ENCODE data around the gene BLOC1S1.

BLOC1S1 gene

DNA sequence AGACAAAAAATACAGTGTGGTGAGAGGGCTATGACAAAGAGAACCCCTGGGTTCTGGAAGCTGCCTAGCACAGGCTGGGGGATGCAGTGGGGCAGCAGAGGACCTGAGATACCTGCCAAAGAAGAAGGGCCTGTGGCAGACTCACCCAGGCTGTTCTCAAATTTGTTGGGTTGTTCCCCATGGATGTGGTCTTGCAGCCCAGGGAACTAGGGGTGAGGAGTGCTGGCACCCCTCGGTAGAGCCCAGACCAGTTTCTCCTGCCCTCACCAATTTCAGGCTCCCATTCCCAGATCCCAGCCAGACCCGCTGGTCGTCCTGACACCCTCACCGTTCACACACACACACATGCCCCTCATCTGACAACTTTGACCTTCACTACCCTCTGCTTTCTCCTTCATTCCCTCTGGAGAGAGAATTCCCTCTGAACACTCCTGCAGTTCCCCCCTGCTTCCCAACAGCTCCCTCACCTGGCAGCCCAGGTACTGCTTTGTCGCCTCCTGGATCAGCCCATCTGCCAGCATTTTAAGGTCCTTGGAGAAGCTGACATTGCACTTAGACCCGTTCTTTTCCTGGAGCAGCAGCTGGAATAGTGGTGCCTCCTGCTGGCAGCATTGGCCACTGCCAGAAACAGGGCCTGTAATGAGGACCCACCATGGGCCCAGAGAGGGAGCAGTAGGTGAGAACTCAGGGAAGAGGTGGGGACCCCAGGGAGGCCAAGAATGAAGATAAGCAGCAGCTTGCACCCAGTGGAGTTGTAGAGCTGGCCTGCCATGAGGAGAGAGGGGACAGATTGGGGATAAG lies 21.1 kb downstream of the BLOC1S1 start:
- H3K27me3 ChIP-seq: no peaks in the 10 kb centered on the region
- TF ChIP-seq, protein P1, sequence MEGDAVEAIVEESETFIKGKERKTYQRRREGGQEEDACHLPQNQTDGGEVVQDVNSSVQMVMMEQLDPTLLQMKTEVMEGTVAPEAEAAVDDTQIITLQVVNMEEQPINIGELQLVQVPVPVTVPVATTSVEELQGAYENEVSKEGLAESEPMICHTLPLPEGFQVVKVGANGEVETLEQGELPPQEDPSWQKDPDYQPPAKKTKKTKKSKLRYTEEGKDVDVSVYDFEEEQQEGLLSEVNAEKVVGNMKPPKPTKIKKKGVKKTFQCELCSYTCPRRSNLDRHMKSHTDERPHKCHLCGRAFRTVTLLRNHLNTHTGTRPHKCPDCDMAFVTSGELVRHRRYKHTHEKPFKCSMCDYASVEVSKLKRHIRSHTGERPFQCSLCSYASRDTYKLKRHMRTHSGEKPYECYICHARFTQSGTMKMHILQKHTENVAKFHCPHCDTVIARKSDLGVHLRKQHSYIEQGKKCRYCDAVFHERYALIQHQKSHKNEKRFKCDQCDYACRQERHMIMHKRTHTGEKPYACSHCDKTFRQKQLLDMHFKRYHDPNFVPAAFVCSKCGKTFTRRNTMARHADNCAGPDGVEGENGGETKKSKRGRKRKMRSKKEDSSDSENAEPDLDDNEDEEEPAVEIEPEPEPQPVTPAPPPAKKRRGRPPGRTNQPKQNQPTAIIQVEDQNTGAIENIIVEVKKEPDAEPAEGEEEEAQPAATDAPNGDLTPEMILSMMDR (IDR thresholded peaks at IDR 0.05): peak; percentile 73 to 74
- H3K36me3 ChIP-seq: no peaks in the 10 kb centered on the region
- intact Hi-C loops (cut with DNase I; ENCODE audit: low total_unique reads): loop anchor here (5.0 kb wide), 1 partner anchor 55 kb away; a partner anchor contains a TSS
- H3K4me1 ChIP-seq: peaks cover 0 to 15% (median 11%) of the 10 kb centered on the region in 4 donors
- DNase-seq: peak in 1 of 2 donors; percentile 83
- H3K4me3 ChIP-seq: no peak overlapping the region
- H3K9me3 ChIP-seq: no peaks in the 10 kb centered on the region
- H3K27ac ChIP-seq: peak overlapping the region; percentile 71 to 73

GRCh38 chr12:55737581-55738122 lies 21.8 kb downstream of the BLOC1S1 start:
- TF ChIP-seq, protein P1 (IDR thresholded peaks at IDR 0.05): no peak
- DNase-seq: no peak
- H3K4me1 ChIP-seq: peaks cover 0 to 17% (median 13%) of the 10 kb centered on the region in 4 donors
- no peaks in the 10 kb centered on the region for H3K27me3 ChIP-seq
- no peaks in the 10 kb centered on the region for H3K9me3 ChIP-seq
- H3K36me3 ChIP-seq: no peaks in the 10 kb centered on the region
- peak overlapping the region; percentile 71 to 73 for H3K27ac ChIP-seq
- H3K4me3 ChIP-seq: peak overlapping the region in 1 of 2 donors; percentile 67
- intact Hi-C loops (cut with DNase I; ENCODE audit: low total_unique reads): loop anchor here (2.0 to 5.0 kb wide), 2 partner anchors 55 to 203 kb away; a partner anchor contains a TSS

- H3K4me1 ChIP-seq: peaks cover 0 to 19% (median 14%) of the 10 kb centered on the region in 4 donors
- peak; percentile 87 to 89 for DNase-seq
- intact Hi-C loops (cut with DNase I; ENCODE audit: low total_unique reads): loop anchor here (2.0 to 5.0 kb wide), 2 partner anchors 56 to 202 kb away; a partner anchor contains a TSS
- H3K9me3 ChIP-seq: no peaks in the 10 kb centered on the region
- H3K36me3 ChIP-seq: no peaks in the 10 kb centered on the region
- no peaks in the 10 kb centered on the region for H3K27me3 ChIP-seq
- peak overlapping the region; percentile 52 to 67 for H3K4me3 ChIP-seq
- peak overlapping the region; percentile 71 to 73 for H3K27ac ChIP-seq
- TF ChIP-seq, protein P1 (IDR thresholded peaks at IDR 0.05): peak; percentile 86 to 96
Measured at GRCh38 chr12:55738123-55739024, 22.5 kb downstream of the BLOC1S1 start.

GRCh38 chr12:55739025-55739378 lies 23.2 kb downstream of the BLOC1S1 start:
- no peaks in the 10 kb centered on the region for H3K27me3 ChIP-seq
- H3K27ac ChIP-seq: no peak overlapping the region

More at GRCh38 chr12:55739025-55739378, 23.2 kb downstream of the BLOC1S1 start:
- H3K9me3 ChIP-seq: no peaks in the 10 kb centered on the region
- H3K4me1 ChIP-seq: peaks cover 0 to 25% (median 20%) of the 10 kb centered on the region in 4 donors
- H3K36me3 ChIP-seq: no peaks in the 10 kb centered on the region
- peak overlapping the region in 1 of 2 donors; percentile 67 for H3K4me3 ChIP-seq
- TF ChIP-seq, protein P1 (IDR thresholded peaks at IDR 0.05): no peak
- intact Hi-C loops (cut with DNase I; ENCODE audit: low total_unique reads): loop anchor here (2.0 to 5.0 kb wide), 2 partner anchors 57 to 202 kb away; a partner anchor contains a TSS
- no peak for DNase-seq
